IMR-90 (cell line): ENCODE measurements around the gene CDCP1.

Experiments
- FOS ChIP-seq: fragments of 150-350 bp; IDR thresholded peaks from 2 replicates; pipeline ENCODE4 v1.6.1; 2016; ENCODE audit warnings: low read depth, low read length
- NFE2L2 ChIP-seq: fragments of 150-350 bp; IDR thresholded peaks from 2 replicates; pipeline ENCODE4 v1.6.1; 2016; ENCODE audit warnings: low read depth, mild to moderate bottlenecking, low read length
- RCOR1 ChIP-seq: IDR thresholded peaks from 2 replicates; pipeline ENCODE4 v1.6.1; 2012; ENCODE audit warnings: mild to moderate bottlenecking, low read length, improper control_type of control experiment; ENCODE audit not compliant: insufficient replicate concordance
- TF ChIP-seq, protein P1 (sequence below): conservative IDR thresholded peaks from 2 replicates; pipeline ENCODE4 v1.5.1; 2012; ENCODE audit warnings: mild to moderate bottlenecking, low read depth, low read length, improper control_type of control experiment

DNA sequence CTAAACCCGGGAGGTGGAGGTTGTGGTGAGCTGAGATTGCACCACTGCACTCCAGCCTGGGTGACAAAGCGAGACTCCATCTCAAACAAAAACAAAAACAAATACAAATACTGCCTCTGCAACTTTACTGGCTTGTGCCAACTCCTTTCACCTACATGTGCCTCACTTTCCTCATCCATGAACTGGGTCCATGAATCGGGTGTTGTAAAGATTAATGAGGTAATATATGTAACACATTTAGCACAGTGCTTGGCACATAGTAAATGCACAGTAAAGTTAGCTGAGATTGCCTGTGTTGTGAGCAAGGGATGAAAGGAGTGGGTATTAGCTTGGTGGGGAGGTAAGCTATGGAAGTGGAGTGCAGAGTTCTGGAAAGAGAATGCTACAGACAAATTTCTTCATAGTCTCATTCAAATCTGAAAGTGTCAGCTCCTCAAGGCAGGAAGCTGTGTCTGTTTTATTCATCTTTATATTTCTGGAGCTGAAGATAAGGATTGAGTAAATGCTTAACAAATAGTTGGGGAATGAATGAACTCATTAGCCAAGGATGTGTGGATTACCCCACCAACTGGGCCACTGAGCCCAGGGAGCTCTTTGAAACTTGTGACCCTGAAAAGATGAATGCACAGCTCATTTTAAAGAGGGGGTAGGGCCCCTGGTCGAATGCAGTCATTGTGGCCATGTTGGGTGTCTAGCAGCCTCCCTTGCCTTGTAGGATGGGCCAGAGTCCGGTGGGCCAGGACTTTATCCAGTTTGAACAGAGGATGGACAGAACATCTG is 7.7 kb upstream of the CDCP1 start:
- TF ChIP-seq, protein P1, sequence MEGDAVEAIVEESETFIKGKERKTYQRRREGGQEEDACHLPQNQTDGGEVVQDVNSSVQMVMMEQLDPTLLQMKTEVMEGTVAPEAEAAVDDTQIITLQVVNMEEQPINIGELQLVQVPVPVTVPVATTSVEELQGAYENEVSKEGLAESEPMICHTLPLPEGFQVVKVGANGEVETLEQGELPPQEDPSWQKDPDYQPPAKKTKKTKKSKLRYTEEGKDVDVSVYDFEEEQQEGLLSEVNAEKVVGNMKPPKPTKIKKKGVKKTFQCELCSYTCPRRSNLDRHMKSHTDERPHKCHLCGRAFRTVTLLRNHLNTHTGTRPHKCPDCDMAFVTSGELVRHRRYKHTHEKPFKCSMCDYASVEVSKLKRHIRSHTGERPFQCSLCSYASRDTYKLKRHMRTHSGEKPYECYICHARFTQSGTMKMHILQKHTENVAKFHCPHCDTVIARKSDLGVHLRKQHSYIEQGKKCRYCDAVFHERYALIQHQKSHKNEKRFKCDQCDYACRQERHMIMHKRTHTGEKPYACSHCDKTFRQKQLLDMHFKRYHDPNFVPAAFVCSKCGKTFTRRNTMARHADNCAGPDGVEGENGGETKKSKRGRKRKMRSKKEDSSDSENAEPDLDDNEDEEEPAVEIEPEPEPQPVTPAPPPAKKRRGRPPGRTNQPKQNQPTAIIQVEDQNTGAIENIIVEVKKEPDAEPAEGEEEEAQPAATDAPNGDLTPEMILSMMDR = no peak
- TF ChIP-seq RCOR1 = no peak
- TF ChIP-seq FOS = no peak
- TF ChIP-seq NFE2L2 = no peak
